ENCODE measurements around the gene RAD51B.

GRCh38 chr14:68766299-68767247, 947.0 kb downstream of the RAD51B start:
- TF ChIP-seq CTCF (IDR thresholded peaks at IDR 0.05; ENCODE audit: poor library complexity) (no peak), EZH2 (IDR thresholded peaks at IDR 0.05; ENCODE audit: borderline replicate concordance) (no peak)

Data from hepatocyte (in vitro differentiated cells).